HG02970 (cell line): ENCODE results near the gene PKIG.
"Not testable (repeated sequence)": the region's sequence is repeated elsewhere in the genome, so short reads cannot be mapped to it uniquely, and the experiment has no call there.

Source experiments
- ATAC-seq: cut with Tn5 transposase; IDR thresholded peaks from one replicate; pipeline ENCODE4 v1.9.1; 2021; ENCODE audit warnings: mild to moderate bottlenecking, moderate library complexity, moderate number of reproducible peaks; ENCODE audit not compliant: unreplicated experiment, low FRiP score

The PKIG gene

GRCh38 chr20:44571362-44571988 is 10.9 kb upstream of the PKIG start:
- no peak for ATAC-seq

- ATAC-seq = no peak
Measured at GRCh38 chr20:44572551-44573500, 9.6 kb upstream of the PKIG start.

- ATAC-seq = no peak
Measured at GRCh38 chr20:44573501-44573869, 8.9 kb upstream of the PKIG start.

DNA sequence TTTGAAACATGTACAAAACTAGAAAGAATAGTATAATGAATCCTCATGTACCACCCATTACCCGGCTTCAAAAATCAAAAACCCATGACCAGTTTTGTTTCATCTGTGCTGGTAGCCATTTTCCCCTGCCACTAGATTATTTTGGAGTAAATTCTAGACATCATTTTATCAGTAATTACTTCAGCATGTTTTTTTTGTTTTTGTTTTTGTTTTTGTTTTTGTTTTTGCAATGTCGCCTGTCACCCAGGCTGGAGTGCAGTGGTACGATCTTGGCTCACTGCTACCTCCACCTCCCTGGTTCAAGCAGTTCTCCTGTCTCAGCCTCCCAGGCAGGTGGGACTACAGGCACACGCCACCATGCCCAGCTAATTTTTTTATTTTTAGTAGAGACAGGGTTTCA is 8.0 kb upstream of the PKIG start:
- no peak for ATAC-seq

DNA sequence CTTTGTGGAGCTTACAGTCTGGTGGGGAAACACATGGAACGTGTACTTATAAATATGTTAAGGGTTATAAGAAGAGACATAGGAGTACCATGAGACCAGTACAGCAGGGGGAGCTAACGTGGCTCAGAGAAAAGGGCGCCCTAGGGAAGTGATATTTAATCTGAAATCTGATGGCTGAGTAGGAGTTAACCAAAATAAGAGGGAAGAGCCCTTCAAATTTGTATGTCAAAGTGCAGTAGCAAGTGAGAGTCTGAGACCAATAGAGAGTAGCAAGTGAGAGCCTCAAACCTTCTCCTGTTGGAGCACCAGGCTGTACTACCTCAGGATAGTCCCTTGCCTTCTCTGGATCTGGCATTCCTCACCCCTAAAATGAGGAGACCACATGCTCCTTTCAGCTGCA is 6.1 kb upstream of the PKIG start:
- ATAC-seq = no peak

DNA sequence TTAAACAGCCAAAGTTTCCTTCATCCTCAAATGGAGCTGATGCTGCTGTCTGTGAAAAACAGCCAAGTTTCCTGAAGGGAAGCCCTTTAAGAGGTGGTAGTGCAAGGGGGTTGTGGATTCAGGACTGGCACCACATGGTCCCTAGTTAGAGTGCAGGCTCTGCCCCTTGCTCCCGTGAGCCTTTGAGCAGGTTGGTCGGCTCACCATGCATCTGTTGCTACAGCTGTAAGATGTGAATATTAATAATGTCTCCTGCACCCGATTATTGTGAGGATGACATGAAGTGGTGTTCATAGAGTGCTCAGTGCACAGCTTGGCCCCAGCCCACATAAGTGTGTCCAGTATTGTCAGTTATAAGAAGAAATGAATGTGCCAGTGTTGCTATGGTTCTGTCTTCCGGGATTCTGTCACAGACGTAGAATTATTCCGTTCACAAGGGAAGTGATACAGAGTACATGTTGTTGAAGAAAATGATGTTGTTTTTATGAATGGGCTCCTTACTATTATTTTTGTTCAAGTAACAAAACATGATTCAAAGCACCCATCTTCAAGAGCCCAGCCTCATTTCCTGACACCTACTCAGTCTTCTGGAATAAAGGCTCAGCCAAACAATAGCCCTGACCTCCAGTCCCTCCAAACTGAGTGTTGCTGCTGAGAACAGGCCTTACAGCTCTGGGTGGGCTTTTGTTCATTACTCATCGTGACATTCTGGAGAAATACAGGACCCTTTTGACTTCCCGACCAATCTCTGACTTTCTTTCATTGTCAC is 2.9 kb upstream of the PKIG start:
- no peak for ATAC-seq

GRCh38 chr20:44580581-44581268 is 1.7 kb upstream of the PKIG start:
- no peak for ATAC-seq

- ATAC-seq = no peak
Measured at GRCh38 chr20:44581515-44581914, 864 bp upstream of the PKIG start.

GRCh38 chr20:44583157-44583556 is 778 bp downstream of the PKIG start:
- ATAC-seq = no peak

GRCh38 chr20:44584162-44584561 is 1.8 kb downstream of the PKIG start:
- no peak for ATAC-seq

DNA sequence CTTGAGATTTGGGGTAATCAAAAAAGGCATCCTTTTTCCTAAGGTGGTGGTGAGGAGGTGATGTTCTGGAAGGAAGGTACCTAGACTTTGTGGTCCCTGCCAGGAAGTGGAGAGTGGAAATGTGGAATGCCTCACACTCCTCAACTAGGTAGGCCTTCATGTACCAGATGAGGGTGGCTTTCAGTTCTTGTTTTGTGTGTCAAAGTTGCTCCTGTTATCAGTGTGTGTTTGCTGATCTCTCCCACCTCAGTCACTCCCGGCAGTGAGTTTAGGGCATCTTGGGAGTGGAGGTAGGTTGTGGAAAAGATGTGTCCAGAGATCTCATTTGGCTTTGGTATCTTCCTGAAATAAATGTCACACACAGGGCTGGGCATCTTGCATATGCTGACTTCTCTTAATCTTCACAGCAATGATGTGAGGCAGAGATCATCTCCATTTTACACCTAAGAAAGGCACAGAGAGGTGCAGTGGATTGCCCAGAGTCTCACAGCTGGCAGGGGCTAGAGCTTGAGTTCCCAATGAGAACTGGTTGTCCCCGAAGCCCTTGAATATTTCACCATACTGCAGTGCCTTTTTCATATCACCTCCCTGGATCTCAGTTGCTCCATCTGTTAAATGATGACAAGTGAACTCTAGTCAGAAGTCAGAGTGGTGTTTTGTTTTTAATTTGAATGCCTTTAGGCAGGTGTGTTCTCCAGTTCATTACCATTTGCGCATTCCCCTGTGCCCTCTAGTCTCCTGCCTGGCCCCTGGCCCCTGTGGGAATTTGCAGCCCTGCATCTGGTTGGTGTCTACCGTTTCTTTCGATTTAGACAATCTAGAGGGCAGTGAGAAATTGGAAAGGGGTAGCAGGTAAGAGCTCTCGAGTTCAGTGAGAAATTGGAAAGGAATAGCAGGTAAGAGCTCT is 2.9 kb downstream of the PKIG start:
- ATAC-seq = no peak

DNA sequence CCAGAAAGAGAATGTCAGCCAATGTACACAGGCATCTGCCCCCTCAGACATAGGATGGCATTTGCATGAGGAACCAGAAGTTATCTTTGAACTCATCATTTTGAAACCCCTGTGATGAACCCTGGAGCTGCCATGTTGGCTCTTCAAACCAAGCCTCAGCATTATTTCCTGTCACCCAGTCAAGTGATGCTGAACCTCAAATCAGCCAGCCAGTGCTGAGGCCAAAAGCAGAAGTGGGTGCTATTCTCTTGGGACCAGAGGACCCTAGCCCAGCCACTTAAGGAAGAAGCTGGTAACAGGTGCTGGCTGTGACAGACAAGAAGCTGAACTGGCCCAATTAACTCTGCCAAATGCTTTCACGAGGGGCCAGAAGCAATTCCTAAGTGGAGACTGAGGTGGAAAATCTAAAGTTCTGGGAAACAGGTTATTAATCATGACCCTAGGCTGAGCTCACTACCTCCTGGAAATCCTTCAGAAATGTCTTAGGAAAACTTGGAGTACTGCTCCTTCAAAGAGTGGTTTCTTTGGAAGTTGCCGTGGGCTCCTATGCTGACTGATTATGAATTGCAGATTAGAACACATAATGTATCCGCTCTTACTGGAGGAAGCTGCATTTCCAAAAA is 4.0 kb downstream of the PKIG start:
- ATAC-seq = peak; percentile 61

- ATAC-seq = no peak
Measured at GRCh38 chr20:44587035-44587980, 4.9 kb downstream of the PKIG start.

DNA sequence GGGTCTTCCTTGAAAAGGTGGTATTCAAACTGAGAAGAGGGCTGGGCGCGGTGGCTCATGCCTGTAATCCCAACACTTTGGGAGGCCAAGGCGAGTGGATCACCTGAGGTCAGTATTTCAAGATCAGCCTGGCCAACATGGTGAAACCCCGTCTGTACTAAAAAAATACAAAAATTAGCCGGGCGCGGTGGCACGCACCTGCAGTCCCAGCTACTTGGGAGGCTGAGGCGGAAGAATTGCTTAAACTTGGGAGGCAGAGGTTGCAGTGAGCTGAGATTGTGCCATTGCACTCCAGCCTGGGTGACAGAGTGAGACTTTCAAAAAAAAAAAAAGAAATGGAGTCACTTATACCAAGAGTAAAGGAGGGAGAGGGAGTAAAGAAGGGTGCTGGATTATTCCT is 5.9 kb downstream of the PKIG start:
- not testable (repeated sequence) for ATAC-seq

- no peak for ATAC-seq
Measured at GRCh38 chr20:44589537-44589936, 7.2 kb downstream of the PKIG start.

DNA sequence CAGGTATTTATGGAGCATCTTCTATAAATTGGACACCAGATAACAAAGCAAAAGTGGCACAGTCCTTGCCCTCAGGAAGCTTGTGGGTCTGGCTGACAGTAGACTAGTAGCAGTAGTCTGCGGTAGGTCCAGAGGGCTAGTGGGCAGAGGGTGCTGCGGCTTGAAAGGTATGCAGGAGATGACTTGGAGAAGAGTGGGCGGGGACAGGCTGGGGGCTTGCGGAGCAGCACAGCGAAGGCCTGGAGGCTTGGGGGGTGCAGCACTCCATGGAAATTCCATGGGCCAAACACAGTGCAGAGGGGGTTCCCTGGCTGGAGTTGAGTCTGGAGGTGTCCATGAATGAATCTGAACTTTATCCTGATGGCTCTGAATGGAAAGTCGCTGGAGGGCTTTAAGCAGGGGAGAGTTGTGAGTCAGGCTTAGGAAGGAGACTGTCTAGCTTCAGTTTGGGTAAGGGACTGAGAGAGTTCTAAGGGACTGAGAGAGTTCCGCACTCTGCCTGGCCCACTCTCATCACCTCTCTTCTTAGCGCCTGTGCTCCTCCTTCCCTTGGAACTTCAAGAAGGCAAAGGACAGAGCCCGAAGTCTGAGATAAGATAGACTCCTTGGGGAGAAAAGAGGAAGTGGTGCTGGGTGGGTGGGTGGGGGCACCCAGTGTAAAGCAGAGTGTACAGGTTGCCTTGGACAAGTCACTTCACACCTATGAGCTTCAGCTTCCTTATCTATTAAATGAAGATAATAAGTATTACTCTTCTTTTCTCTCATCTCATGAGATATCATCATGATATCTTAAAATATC is 8.8 kb downstream of the PKIG start:
- no peak for ATAC-seq

GRCh38 chr20:44592366-44592765 is 10.0 kb downstream of the PKIG start:
- no peak for ATAC-seq
